T-helper 2 cell treated with Interferon-gamma antibody and Interleukin-4, amounts not matched to agents 100 ng/mL and 5 ng/mL, for 36 hours (primary cell): Measurements from ENCODE around the gene MCOLN3. TPM values are rescaled to one million over a fixed set of nuclear protein-coding genes. Genes with fewer than 3 reads are reported as not detected.

Source experiments
- intact Hi-C: fragments of 100-400 bp; cut with micrococcal nuclease; formaldehyde crosslinking; loops from one replicate; pipeline ENCODE4 v1.15.1; 2023
- total RNA-seq: library from RNA; stranded (reverse); gene quantifications from 2 replicates; pipeline ENCODE4 v1.2.3, GENCODE V29; 2022

Gene MCOLN3, protein sequence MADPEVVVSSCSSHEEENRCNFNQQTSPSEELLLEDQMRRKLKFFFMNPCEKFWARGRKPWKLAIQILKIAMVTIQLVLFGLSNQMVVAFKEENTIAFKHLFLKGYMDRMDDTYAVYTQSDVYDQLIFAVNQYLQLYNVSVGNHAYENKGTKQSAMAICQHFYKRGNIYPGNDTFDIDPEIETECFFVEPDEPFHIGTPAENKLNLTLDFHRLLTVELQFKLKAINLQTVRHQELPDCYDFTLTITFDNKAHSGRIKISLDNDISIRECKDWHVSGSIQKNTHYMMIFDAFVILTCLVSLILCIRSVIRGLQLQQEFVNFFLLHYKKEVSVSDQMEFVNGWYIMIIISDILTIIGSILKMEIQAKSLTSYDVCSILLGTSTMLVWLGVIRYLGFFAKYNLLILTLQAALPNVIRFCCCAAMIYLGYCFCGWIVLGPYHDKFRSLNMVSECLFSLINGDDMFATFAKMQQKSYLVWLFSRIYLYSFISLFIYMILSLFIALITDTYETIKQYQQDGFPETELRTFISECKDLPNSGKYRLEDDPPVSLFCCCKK
- 3.4 and 4.1 TPM in 2 replicates for total RNA-seq

DNA sequence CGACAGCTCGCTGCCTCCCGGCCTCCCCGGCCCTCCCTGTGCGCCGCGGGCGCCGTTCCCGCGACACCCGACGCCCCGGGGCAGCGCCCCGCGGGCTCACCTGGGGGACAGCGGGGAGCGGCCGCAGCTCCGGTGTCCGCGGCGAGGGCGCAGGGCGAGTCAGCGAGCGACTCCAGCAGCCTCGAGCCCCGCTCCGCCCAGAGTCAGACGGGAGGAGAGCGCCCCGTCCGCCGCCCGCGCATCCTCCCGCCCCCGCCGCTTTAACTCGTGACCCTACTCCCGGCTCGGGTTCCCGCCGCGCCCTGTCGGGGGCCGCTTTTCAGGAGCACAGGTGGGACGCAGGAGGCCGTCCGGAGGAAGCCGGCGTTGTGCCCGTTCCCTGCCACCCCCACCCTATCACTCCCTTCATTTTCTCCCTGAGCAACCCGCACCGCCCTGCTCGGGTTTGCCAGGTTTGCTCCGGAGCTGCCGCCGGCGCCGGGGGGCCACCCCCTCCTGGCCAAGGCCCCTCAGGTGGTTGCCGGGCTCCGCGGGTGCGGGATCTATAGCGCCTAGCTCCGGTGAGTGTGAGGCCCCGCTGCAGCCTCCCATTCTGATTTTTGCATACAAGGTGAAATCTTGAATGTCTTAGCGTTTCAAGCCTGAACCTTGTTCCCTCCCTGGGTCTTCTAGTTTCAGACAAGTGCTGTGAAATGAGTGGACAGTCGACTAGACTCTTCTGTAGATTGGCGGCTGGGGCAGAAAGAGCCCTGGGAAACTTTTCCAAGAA is at the start of gene MCOLN3:
MCOLN3 (minus strand) TSS at position 205 of the 769 bp plus-strand sequence. CDS start 3,140 bp downstream, outside the sequence.
- intact Hi-C loops = loop anchor here (1.0 to 2.0 kb wide), 3 partner anchors 14 to 153 kb away; partner anchors contain the start of genes MCOLN2 and SYDE2

DNA sequence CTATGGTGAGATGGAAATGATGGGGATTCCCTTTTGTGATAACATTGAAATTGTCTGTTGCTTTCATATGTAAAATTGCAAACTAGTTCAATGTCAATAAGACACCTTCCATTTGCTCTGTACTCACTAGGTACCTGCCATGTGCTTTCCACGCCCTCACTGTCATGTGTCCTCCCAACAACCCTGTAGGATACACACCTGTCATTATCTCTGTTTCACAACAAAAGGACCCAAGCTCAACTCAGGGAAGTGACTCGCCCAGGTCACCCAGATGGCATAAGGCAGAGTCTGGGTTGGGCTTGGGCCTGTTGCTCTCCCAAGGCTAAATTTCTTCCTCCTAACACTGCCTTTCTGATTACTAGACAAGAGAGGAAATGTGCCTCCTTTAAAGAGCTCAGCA is 45.3 kb upstream of the MCOLN3 start:
- intact Hi-C loops = no loop called here

DNA sequence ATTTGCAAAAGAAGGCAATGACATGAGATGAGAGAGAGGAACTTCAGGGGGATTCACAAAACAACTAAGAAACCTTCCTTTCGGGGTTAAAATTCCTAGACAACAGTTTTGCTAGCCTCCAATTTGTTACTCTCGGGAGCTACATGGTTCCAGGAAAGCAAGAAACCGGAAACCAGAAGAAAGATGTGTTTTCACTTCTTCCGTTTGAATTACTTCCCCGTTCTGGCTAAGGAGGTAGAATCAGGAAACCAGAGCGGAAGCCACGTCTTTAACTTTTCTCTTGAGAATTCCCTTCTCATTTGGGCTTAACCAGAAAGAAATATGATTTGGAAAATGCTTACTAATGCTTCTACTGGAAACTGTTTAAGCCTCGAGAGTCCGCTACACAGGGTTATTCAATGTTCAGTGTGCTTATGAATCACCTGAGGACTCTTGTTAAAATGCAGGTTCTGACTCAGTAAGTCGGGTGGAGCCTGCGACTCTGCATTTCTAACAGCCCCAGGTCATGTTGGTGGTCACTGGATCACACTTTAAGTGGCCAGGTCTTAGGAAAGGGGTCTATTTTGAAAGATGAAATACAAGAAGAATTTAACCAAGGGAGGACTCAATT is 43.5 kb upstream of the MCOLN3 start:
- intact Hi-C loops = no loop called here

DNA sequence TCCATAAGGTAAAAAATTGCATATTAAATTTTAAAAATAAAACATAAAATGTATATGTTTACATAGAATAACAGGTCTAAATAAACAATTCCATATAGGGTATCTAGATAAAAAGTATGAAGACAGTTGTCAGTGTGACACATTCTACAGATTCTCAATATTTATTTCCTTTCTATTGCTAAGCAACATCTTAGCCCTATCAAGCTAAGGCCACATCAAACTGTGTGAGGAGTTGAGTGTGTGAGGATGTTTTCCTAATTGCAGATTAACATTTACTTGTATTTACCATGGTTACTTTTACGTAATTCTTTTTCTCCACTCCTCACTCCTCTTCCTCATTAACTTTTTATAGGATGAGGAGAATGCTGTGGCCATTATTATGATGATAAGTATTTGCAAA is 41.9 kb upstream of the MCOLN3 start:
- intact Hi-C loops = no loop called here

DNA sequence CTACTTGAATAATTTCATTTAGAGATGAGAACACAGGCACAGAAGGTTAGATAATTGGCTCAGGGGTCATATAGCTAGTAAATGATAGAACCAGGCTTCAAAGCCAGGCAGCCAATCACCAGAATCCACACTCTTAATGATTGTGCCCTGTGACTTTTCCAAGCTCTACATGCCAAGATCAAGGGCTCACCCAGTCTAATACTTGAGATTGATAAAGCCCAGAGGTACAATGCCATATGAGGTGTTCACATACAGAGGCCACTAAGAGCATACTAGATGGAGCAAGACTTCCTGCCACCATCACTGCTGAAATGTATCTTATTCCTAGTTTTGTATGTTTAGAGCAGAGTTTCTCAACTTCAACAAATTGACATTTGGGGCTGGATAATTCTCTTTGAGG is 40.9 kb upstream of the MCOLN3 start:
- intact Hi-C loops = no loop called here

DNA sequence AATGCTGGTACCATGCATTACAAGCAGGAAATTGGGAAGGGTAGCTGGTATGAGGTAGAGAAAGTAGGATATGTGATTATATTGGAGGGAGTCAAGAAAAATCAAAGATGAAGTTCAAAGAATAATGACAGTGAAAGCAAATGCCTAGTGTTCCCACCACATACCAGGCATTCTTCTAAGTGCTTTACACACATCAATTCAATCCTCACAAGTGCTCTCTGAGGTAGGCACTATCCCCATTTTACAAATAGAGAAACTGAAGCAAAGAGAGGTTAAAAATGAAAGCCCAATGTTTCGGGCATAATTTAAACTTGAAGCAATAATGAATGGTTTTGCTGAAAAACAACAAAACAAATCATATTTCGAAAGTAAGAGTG is 40.1 kb upstream of the MCOLN3 start:
- intact Hi-C loops = no loop called here

DNA sequence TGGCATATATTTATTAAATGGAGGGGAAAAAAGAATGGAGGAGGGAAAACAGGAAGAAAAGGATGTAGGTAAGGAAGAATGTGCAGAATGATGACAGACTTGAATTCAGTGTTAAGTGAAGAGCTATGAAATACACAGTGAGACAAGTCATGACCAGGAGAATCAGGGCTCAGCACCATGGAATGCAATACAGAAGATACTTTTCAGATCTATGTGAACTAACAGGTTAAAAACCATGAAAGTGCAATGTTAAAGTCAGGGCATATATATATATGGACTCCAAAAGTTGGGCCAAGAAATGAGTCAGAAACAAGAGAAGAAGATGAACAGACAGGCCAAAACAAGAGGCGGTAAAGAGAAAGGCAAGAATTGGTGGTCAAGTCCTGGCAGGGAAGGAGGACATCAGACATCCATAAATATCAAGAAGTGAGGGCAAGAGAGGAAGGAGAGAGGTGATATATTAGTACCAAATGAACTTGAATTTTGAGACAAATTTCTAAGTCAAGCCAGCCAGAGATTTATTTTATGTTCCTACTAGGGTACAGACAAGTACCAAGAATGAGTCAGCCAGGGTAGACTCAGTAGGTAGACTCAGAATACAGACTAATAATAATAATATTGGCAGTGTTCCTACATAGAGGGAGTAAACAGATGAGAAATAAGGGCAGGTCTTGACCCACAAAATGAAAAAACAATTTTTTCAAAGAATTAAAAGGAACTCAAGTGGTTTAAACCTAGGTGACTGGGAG is 39.5 kb upstream of the MCOLN3 start:
- intact Hi-C loops = no loop called here

DNA sequence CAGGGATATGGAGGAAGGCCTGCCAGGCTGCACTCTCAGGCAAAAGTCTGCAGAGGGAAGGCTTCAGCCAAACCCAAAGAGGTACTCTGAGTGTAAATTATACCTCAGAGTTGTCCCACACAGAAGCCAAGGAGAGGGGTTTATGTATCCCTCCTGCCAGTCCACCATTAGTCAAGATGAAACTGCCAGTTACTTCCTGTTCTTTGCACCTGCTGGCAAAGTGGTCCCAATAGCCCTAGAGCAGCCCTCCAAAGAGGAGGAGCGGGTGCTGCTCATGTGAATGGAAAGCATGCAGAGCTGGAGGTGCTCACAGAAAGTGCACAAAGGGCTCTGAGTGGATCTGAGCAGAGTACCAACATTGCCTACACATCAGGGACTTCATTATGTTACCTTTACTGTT is 37.1 kb upstream of the MCOLN3 start:
- intact Hi-C loops = no loop called here

DNA sequence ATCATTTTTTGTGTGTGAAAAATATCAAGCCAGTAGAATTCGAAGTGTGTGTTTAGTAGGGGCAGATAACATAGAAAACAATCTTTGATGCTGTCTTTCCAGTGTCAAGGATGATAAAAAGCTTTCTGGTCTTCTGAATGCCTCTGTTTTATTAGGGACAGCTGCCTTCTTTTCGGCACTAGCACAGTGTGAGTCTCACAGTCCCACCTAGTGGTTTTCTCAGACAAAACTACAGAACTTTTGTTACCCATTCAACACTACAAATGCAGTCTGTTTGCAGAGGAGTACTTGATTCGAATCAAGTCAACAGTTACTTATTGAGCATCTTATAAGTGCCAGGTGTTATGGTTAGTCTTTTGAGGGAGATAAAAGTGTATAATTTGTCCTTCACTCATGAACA is 30.6 kb upstream of the MCOLN3 start:
- intact Hi-C loops = loop anchor here (1.0 kb wide), 1 partner anchor 134 kb away; no protein-coding TSS in a partner anchor

DNA sequence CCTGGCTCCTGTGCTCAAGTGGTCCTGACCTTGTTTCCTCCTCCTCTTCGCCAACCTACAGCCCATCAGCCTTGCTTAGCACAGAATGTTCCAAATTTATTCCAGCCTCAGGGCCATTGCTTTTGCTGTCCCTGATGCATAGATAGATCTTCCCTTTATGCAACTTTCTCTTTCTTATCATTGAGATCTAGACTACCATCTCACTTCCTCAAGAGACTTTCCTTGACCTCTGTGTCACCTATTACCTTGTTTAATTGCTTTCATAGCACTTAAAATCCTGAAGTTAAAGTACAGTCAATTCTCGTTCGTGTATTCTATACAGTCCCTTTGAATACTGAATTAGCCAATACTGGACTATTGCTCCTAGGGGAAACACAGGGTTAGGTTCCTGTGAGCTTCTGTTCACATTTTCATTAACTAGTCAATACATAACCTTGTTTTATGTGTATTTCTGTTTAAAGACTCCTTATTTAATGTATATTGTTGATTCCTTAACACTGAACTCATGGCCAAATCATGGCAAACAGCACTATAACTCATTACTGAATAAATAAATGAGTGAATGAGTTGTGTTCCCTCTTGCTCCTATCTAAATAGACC is 26.2 kb upstream of the MCOLN3 start:
- intact Hi-C loops = no loop called here

DNA sequence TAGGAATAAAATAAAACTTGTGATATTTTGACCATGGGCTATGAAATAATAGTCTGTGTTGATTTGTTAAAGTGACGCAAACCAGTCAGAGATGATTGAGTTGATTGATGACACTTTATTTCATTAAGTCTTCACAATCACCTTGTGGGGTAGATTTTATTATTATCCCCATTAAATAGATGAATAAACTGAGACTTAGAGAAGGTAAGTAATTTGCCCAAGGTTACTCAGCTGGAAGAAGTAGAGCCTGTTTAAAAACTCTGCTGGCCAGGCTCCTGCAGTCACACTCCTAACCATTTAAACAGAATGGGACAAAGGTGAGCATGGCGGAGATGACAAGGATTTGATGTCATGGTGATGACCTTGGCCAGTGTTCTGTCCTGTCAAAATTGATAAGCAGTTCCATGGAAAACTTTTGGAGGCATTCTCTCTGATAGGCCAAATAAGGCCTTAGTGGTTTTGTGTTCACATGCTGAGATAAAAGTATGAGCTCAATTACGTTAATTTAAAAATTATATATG is 22.7 kb upstream of the MCOLN3 start:
- intact Hi-C loops = no loop called here

DNA sequence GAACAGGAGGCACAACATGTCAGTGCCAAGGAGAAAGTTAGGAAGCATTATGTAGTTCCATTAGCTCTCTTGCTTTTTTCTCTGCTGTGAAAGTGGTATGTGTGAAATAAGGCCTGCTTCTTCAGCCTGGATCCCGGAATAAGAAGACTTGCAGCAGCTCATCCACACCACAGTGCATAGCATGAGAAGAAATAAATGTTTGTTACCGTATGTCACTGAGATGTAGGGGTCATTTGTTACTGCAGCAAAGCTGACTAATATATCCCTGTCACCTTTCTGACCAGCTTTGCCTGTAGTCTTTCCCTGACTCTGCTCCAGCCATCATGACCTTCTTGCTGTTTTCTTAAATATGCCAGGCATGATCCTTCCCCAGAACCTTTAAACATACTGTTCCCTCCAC is 20.5 kb upstream of the MCOLN3 start:
- intact Hi-C loops = no loop called here

DNA sequence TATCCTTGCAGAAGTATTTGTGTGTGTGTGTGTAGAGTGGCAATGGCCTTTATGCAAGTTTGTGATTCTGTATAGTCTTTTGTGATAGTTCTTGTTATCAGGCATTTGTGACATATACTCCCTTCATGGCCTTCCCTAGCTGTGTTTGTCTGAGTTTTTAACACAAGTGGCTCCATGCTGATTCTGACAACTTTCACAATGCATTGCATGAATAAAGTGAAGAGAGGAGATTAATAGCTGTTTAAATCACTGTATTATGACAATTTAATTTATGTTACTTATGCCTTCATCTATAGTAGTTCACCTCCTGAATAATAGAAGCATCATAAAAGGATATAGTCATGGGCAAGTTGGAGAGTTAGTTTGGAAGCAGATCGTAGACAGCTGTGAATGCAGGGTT is 17.2 kb upstream of the MCOLN3 start:
- intact Hi-C loops = no loop called here

DNA sequence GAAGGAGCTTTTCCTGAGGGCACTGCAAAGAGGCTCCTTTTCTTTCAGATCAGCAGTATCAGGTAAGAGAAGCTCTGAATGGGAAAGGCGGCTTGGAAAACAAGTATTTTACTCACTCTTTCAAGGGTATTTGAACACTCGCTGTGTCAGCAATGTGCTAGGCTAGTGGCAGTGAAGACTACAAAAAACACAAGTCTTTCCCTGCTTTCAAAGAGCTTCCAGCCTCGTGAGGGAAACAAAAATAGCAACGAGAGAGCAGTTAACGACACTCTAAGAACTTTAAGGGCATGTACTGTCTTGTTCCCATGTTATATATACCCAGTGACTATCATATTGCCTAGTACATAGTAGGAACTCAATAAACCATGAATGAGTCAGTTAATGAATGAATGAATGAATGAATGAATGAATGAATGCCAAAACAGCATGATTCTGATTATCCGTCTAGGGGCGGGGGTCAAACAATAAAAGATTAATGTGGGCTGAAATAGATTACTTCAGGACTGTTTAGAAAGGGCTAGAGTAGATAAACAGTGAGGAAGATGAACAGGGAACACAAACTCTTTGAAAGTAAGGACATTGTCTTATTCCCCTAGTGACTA is 14.2 kb upstream of the MCOLN3 start:
- intact Hi-C loops = loop anchor here (1.0 to 5.0 kb wide), 6 partner anchors 14 to 1805 kb away; partner anchors contain the start of genes C1orf52, MCOLN2, MCOLN3 and SYDE2

DNA sequence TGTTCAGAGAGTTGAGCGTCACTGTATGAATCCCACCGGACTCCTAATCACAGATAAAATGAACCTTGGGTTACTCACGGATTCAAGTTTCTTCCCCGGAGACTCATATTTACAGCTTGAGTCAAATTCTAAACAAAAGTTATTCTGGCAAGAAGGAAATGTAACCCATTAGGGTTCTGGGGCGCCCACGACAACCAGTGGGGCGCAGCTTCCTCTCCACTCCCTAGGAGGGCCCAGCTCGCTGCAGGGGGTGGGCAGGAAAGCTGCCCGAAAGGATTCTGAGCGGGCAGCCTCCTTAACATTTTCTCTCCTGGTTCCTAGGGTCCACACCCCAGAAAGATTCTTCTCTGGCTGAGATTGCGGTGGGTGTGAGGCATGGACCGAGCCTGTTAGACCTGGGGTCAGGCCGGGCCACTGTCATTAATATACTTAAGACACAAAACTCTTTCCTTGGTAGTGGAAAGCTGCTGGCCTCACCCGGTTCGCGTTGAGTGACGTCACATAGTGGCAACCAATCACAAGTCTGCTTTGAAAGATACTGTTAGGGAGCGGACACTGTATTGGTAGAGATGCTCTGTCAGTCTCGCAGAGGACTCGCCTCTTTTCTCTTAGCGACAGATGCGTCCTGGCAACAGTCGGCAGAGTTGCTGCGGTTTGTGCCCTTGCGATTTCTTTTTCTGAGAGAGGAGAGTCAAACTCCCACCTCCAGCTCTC is 13.6 kb upstream of the MCOLN3 start:
- intact Hi-C loops = loop anchor here (1.0 to 5.0 kb wide), 6 partner anchors 14 to 1805 kb away; partner anchors contain the start of genes C1orf52, MCOLN2, MCOLN3 and SYDE2

DNA sequence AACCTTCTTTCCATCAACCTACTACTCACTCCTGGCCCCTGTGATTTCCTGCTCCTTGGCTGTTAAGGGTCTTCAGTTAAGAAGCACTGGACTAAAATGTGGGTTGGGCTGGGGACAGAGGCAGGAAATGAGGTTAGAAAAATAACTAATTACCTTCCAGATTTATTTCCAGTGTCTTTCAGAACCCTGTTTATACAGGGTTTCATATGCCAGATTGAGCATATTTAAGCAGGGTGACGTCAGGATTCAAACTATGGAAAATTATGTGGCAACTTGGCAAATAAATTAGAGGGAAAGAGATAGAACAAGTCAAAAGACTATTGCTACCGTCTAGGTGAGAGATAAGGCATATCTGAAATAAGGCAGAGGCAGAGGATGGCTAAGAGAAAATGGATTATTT is 11.7 kb upstream of the MCOLN3 start:
- intact Hi-C loops = loop anchor here (5.0 kb wide), 3 partner anchors 63 to 1807 kb away; partner anchors contain the start of genes MCOLN2 and SYDE2

DNA sequence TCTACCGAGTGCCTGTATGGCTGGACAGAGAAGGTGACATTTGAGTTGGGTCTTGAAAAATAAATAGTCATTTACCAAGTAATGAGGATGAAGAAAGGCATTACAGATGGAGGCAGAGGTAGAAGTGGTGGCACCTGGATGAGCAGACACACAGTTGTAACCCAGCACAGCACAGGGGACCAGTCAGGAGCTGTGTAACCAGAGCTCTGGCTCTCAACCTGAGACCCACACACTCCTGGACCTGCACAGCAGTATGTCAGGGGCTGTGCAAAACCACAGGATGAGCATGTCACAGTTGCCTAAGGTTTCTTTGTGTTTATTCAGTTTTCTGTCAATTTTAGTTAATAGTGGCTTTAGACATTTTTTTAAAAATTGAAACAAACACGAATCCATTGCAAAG is 11.3 kb upstream of the MCOLN3 start:
- intact Hi-C loops = no loop called here

DNA sequence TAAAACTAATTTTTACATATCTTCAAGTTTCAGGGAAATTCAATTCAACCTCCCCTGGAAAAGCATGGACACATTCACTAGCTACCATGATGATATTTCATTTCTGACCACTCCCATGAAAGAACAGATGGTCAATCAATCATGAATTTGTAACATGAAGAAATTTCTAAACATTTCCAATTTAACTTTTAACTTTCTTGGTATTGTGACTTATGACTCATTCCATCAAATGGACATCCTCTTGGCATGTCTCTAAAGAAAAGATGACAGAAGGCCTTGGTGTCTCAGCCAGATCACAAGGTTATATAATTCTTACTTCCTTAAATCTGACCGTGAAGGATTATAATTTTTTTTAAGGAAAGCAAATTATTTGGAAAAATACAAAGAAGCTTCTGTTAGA is 10.5 kb upstream of the MCOLN3 start:
- intact Hi-C loops = no loop called here

DNA sequence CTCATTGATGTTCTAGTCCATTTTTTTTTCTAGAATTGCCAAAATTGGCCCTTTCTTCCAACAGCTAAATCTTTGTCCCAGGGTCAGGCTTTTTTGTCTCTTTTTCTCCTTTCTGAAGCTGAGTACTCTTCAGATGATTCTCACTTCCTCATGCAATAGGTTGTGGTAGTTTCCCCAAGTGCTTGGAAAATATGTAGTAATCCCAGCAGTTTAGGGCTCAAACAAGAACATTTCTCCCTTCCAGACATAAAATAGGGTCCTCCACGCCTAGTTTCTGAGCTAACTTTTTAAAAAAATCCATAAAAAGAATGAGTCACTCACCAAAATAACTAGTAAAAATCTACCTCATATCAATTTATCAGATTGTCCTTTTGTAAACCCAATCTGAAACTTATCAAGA is 10.0 kb upstream of the MCOLN3 start:
- intact Hi-C loops = no loop called here
